HG02938 (cell line): Measurements from ENCODE around the gene ARAP3.
"Not testable (repeated sequence)": the region's sequence is repeated elsewhere in the genome, so short reads cannot be mapped to it uniquely, and the experiment has no call there.

ENCODE experiments used
- ATAC-seq: cut with Tn5 transposase; IDR thresholded peaks from one replicate; pipeline ENCODE4 v1.9.1; 2021; ENCODE audit warnings: mild to moderate bottlenecking, moderate library complexity; ENCODE audit not compliant: unreplicated experiment

Gene ARAP3

GRCh38 chr5:141618030-141618803 is 63.8 kb downstream of the ARAP3 start:
- ATAC-seq: peak; percentile 36

GRCh38 chr5:141617682-141618029 is 64.4 kb downstream of the ARAP3 start:
- ATAC-seq: no peak

- ATAC-seq: no peak
These were observed 64.9 kb downstream of the ARAP3 start for GRCh38 chr5:141617128-141617527.

GRCh38 chr5:141615991-141616720 is 65.9 kb downstream of the ARAP3 start:
- ATAC-seq: no peak

GRCh38 chr5:141613344-141613743 is 68.7 kb downstream of the ARAP3 start:
- ATAC-seq: no peak

DNA sequence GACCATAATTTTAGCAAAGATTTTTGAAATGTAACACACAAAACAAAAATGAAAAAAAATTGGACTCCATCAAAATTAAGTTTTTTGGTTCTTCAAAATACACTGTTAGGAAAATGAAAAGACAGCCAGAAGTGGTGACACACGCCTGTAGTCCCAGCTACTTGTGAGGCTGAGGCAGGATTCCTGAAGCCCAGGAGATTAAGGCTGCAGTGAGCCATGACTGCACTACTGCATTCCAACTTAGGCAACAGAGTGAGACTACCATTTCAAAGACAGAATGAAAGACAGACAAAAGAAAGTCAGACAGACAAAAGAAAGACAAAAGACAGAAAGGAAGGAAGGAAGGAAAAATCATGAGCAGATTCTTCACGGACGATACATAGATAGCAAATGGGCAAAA is 70.7 kb downstream of the ARAP3 start:
- no peak for ATAC-seq

- not testable (repeated sequence) for ATAC-seq
These were observed 72.1 kb downstream of the ARAP3 start for GRCh38 chr5:141609921-141610320.

GRCh38 chr5:141609044-141609443 is 73.0 kb downstream of the ARAP3 start:
- no peak for ATAC-seq

- no peak for ATAC-seq
These were observed 73.5 kb downstream of the ARAP3 start for GRCh38 chr5:141608557-141608956.

GRCh38 chr5:141608046-141608445 is 74.0 kb downstream of the ARAP3 start:
- ATAC-seq: no peak

- peak; percentile 96 for ATAC-seq
These were observed 76.3 kb downstream of the ARAP3 start for GRCh38 chr5:141605523-141606277.

- ATAC-seq: no peak
These were observed 77.9 kb downstream of the ARAP3 start for GRCh38 chr5:141603923-141604717.
